WTC11 (cell line): ENCODE results near the gene CD300LD. TPM values are rescaled to one million over a fixed set of nuclear protein-coding genes. Genes with fewer than 3 reads are reported as not detected.

ENCODE experiments used
- ATAC-seq: fragments of 200-7000 bp; cut with Tn5 transposase; 2 replicates; pipeline ENCODE4 v1.10.0; 2021; ENCODE audit warnings: mild to moderate bottlenecking, moderate library complexity
- CTCF ChIA-PET: fragments of 300-600 bp; sonication (Branson Sonifier 250); formaldehyde crosslinking; loops from one replicate; lab custom pipeline; 2021; ENCODE audit warnings: antibody characterized with exemption; lab: Charles Lee
- POLR2A ChIA-PET: fragments of 350-600 bp; sonication (Branson Sonifier 250); formaldehyde crosslinking; loops from one replicate; lab custom pipeline; 2021; ENCODE audit warnings: antibody characterized with exemption; lab: Charles Lee
- DNase-seq: peaks from one replicate; pipeline ENCODE4 v3.0.0; 2021; ENCODE audit warnings: low spot score
- H3K27ac Mint-ChIP-seq: 2 replicates; pipeline ENCODE4 v1.8.0; 2021; ENCODE audit warnings: mixed read lengths
- H3K27me3 Mint-ChIP-seq: 2 replicates; pipeline ENCODE4 v1.8.0; 2021; ENCODE audit warnings: low read depth, mild to moderate bottlenecking, moderate library complexity, mixed read lengths
- H3K36me3 Mint-ChIP-seq: 2 replicates; pipeline ENCODE4 v1.8.0; 2021; ENCODE audit warnings: mixed read lengths
- H3K4me1 Mint-ChIP-seq: 2 replicates; pipeline ENCODE4 v1.8.0; 2022; ENCODE audit warnings: mixed read lengths
- H3K4me3 Mint-ChIP-seq: 2 replicates; pipeline ENCODE4 v1.8.0; 2021; ENCODE audit warnings: mild to moderate bottlenecking, moderate library complexity, mixed read lengths
- H3K9me3 Mint-ChIP-seq: 2 replicates; pipeline ENCODE4 v1.8.0; 2021; ENCODE audit warnings: mixed read lengths
- AR ChIP-seq: fragments of 250-450 bp; sonication (Bioruptor Pico); IDR thresholded peaks from 2 replicates; pipeline ENCODE4 v1.9.0; 2021; ENCODE audit warnings: mild to moderate bottlenecking
- NFATC4 ChIP-seq: fragments of 250-450 bp; sonication (Bioruptor Pico); IDR thresholded peaks from 2 replicates; pipeline ENCODE4 v1.9.0; 2021; ENCODE audit warnings: mild to moderate bottlenecking
- OVOL2 ChIP-seq: fragments of 250-450 bp; sonication (Bioruptor Pico); IDR thresholded peaks from 2 replicates; pipeline ENCODE4 v1.9.0; 2021; ENCODE audit warnings: mild to moderate bottlenecking, borderline replicate concordance
- PRRX2 ChIP-seq: fragments of 250-450 bp; sonication (Bioruptor Pico); IDR thresholded peaks from 2 replicates; pipeline ENCODE4 v1.8.0; 2021; ENCODE audit warnings: mild to moderate bottlenecking
- RELA ChIP-seq: sonication (generic); formaldehyde crosslinking; IDR thresholded peaks from 2 replicates; pipeline ENCODE4 v1.8.1; 2022; ENCODE audit warnings: missing genetic modification reagents, mild to moderate bottlenecking, borderline replicate concordance
- TCF7 ChIP-seq: sonication (generic); formaldehyde crosslinking; IDR thresholded peaks from 2 replicates; pipeline ENCODE4 v1.8.0; 2022; ENCODE audit warnings: mild to moderate bottlenecking, low read depth, missing genetic modification reagents, moderate library complexity
- TEAD4 ChIP-seq: sonication (generic); formaldehyde crosslinking; IDR thresholded peaks from 2 replicates; pipeline ENCODE4 v1.8.0; 2022; ENCODE audit warnings: mild to moderate bottlenecking, missing genetic modification reagents
- ZBTB21 ChIP-seq: sonication (generic); formaldehyde crosslinking; IDR thresholded peaks from 2 replicates; pipeline ENCODE4 v1.8.1; 2023; ENCODE audit warnings: mild to moderate bottlenecking, missing genetic modification reagents, borderline replicate concordance
- ZBTB43 ChIP-seq: sonication (generic); formaldehyde crosslinking; IDR thresholded peaks from 2 replicates; pipeline ENCODE4 v1.8.1; 2023; ENCODE audit warnings: mild to moderate bottlenecking, missing genetic modification reagents
- ZNF121 ChIP-seq: sonication (generic); formaldehyde crosslinking; IDR thresholded peaks from 2 replicates; pipeline ENCODE4 v1.8.0; 2023; ENCODE audit warnings: missing genetic modification reagents
- ZNF317 ChIP-seq: sonication (generic); formaldehyde crosslinking; IDR thresholded peaks from 2 replicates; pipeline ENCODE4 v1.8.1; 2023; ENCODE audit warnings: low read depth, mild to moderate bottlenecking, moderate library complexity, missing genetic modification reagents, borderline replicate concordance
- ZNF396 ChIP-seq: fragments of 250-450 bp; sonication (Bioruptor Pico); IDR thresholded peaks from 2 replicates; pipeline ENCODE4 v1.8.0; 2021; ENCODE audit warnings: mild to moderate bottlenecking, moderate library complexity, borderline replicate concordance
- total RNA-seq: library from RNA; stranded (reverse); gene quantifications from 3 replicates; pipeline ENCODE4 v1.2.3, GENCODE V29; 2021
- TF ChIP-seq, protein P1 (sequence below): sonication (generic); formaldehyde crosslinking; IDR thresholded peaks from 2 replicates; pipeline ENCODE4 v1.8.1; 2023; ENCODE audit warnings: mild to moderate bottlenecking, missing genetic modification reagents, moderate library complexity
- TF ChIP-seq, protein P2 (sequence below): sonication (generic); formaldehyde crosslinking; conservative IDR thresholded peaks from 2 replicates; pipeline ENCODE4 v1.8.1; 2023; ENCODE audit warnings: mild to moderate bottlenecking, low read depth, missing genetic modification reagents, moderate library complexity
- TF ChIP-seq, protein P3 (sequence below): sonication (generic); formaldehyde crosslinking; IDR thresholded peaks from 2 replicates; pipeline ENCODE4 v1.8.1; 2023; ENCODE audit warnings: mild to moderate bottlenecking, missing genetic modification reagents, borderline replicate concordance
- TF ChIP-seq, protein P4 (sequence below): fragments of 250-450 bp; sonication (Bioruptor Pico); IDR thresholded peaks from 2 replicates; pipeline ENCODE4 v1.9.0; 2021; ENCODE audit warnings: mild to moderate bottlenecking, borderline replicate concordance

Gene CD300LD
- total RNA-seq, 1 experiment from 2014 or later: not detected

- CTCF ChIA-PET: interaction anchor here (0.7 to 1.2 kb wide), 2 partner anchors 19 to 259 kb away, joined by 3 to 7 read pairs; no protein-coding TSS in a partner anchor
- Mint-ChIP-seq H3K4me3 (no peak overlapping the region), H3K27ac (no peak overlapping the region)
Observed at GRCh38 chr17:74637926-74638325, 45.8 kb upstream of the CD300LD start.

More at GRCh38 chr17:74637926-74638325, 45.8 kb upstream of the CD300LD start:
- POLR2A ChIA-PET: no interaction called here
- Mint-ChIP-seq H3K4me1 (peaks cover 62% of the 10 kb centered on the region), H3K27me3 (no peaks in the 10 kb centered on the region; the same call in 1 of the 2 replicates), H3K9me3 (no peaks in the 10 kb centered on the region)
- TF ChIP-seq PRRX2 (CRISPR knock-in tag) (no peak), TEAD4 (CRISPR knock-in tag) (no peak), OVOL2 (CRISPR knock-in tag) (no peak), ZBTB43 (no peak), ZNF121 (no peak), ZNF317 (CRISPR knock-in tag) (no peak), RELA (CRISPR knock-in tag) (no peak), NFATC4 (CRISPR knock-in tag) (no peak), TCF7 (CRISPR knock-in tag) (no peak), ZNF396 (no peak), ZBTB21 (CRISPR knock-in tag) (no peak), AR (CRISPR knock-in tag) (no peak)
- TF ChIP-seq, protein P1, sequence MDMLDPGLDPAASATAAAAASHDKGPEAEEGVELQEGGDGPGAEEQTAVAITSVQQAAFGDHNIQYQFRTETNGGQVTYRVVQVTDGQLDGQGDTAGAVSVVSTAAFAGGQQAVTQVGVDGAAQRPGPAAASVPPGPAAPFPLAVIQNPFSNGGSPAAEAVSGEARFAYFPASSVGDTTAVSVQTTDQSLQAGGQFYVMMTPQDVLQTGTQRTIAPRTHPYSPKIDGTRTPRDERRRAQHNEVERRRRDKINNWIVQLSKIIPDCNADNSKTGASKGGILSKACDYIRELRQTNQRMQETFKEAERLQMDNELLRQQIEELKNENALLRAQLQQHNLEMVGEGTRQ (CRISPR knock-in tag): no peak
- TF ChIP-seq, protein P2, sequence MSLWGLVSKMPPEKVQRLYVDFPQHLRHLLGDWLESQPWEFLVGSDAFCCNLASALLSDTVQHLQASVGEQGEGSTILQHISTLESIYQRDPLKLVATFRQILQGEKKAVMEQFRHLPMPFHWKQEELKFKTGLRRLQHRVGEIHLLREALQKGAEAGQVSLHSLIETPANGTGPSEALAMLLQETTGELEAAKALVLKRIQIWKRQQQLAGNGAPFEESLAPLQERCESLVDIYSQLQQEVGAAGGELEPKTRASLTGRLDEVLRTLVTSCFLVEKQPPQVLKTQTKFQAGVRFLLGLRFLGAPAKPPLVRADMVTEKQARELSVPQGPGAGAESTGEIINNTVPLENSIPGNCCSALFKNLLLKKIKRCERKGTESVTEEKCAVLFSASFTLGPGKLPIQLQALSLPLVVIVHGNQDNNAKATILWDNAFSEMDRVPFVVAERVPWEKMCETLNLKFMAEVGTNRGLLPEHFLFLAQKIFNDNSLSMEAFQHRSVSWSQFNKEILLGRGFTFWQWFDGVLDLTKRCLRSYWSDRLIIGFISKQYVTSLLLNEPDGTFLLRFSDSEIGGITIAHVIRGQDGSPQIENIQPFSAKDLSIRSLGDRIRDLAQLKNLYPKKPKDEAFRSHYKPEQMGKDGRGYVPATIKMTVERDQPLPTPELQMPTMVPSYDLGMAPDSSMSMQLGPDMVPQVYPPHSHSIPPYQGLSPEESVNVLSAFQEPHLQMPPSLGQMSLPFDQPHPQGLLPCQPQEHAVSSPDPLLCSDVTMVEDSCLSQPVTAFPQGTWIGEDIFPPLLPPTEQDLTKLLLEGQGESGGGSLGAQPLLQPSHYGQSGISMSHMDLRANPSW: no peak
- TF ChIP-seq, protein P3, sequence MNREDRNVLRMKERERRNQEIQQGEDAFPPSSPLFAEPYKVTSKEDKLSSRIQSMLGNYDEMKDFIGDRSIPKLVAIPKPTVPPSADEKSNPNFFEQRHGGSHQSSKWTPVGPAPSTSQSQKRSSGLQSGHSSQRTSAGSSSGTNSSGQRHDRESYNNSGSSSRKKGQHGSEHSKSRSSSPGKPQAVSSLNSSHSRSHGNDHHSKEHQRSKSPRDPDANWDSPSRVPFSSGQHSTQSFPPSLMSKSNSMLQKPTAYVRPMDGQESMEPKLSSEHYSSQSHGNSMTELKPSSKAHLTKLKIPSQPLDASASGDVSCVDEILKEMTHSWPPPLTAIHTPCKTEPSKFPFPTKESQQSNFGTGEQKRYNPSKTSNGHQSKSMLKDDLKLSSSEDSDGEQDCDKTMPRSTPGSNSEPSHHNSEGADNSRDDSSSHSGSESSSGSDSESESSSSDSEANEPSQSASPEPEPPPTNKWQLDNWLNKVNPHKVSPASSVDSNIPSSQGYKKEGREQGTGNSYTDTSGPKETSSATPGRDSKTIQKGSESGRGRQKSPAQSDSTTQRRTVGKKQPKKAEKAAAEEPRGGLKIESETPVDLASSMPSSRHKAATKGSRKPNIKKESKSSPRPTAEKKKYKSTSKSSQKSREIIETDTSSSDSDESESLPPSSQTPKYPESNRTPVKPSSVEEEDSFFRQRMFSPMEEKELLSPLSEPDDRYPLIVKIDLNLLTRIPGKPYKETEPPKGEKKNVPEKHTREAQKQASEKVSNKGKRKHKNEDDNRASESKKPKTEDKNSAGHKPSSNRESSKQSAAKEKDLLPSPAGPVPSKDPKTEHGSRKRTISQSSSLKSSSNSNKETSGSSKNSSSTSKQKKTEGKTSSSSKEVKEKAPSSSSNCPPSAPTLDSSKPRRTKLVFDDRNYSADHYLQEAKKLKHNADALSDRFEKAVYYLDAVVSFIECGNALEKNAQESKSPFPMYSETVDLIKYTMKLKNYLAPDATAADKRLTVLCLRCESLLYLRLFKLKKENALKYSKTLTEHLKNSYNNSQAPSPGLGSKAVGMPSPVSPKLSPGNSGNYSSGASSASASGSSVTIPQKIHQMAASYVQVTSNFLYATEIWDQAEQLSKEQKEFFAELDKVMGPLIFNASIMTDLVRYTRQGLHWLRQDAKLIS (CRISPR knock-in tag): no peak
- TF ChIP-seq, protein P4, sequence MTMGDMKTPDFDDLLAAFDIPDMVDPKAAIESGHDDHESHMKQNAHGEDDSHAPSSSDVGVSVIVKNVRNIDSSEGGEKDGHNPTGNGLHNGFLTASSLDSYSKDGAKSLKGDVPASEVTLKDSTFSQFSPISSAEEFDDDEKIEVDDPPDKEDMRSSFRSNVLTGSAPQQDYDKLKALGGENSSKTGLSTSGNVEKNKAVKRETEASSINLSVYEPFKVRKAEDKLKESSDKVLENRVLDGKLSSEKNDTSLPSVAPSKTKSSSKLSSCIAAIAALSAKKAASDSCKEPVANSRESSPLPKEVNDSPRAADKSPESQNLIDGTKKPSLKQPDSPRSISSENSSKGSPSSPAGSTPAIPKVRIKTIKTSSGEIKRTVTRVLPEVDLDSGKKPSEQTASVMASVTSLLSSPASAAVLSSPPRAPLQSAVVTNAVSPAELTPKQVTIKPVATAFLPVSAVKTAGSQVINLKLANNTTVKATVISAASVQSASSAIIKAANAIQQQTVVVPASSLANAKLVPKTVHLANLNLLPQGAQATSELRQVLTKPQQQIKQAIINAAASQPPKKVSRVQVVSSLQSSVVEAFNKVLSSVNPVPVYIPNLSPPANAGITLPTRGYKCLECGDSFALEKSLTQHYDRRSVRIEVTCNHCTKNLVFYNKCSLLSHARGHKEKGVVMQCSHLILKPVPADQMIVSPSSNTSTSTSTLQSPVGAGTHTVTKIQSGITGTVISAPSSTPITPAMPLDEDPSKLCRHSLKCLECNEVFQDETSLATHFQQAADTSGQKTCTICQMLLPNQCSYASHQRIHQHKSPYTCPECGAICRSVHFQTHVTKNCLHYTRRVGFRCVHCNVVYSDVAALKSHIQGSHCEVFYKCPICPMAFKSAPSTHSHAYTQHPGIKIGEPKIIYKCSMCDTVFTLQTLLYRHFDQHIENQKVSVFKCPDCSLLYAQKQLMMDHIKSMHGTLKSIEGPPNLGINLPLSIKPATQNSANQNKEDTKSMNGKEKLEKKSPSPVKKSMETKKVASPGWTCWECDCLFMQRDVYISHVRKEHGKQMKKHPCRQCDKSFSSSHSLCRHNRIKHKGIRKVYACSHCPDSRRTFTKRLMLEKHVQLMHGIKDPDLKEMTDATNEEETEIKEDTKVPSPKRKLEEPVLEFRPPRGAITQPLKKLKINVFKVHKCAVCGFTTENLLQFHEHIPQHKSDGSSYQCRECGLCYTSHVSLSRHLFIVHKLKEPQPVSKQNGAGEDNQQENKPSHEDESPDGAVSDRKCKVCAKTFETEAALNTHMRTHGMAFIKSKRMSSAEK: no peak
- TF ChIP-seq, all 79 proteins: peak for 0
- DNase-seq (no peak), ATAC-seq (no peak)
- H3K36me3 Mint-ChIP-seq: no peaks in the 10 kb centered on the region
